DOHH2 (cell line): ENCODE data around the gene TPCN2.

Experiments
- H3F3A ChIP-seq: fragments of 200-600 bp; sonication (generic), shearing (Covaris generic); 2 replicates; pipeline ENCODE4 v1.6.0; 2016; ENCODE audit warnings: antibody characterized with exemption, mild to moderate bottlenecking; ENCODE audit not compliant: control insufficient read depth, insufficient read depth
- H3K27ac ChIP-seq: fragments of 200-600 bp; sonication (generic); 2 replicates; pipeline ENCODE4 v1.5.1; 2014; ENCODE audit warnings: low read depth, mild to moderate bottlenecking, low read length, moderate library complexity
- H3K27me3 ChIP-seq: fragments of 200-600 bp; sonication (generic); 2 replicates; pipeline ENCODE4 v1.6.1; 2014; ENCODE audit warnings: mild to moderate bottlenecking, low read length, mixed read lengths; ENCODE audit not compliant: control insufficient read depth
- H3K36me3 ChIP-seq: fragments of 200-600 bp; sonication (generic); 2 replicates; pipeline ENCODE4 v1.6.1; 2014; ENCODE audit warnings: mild to moderate bottlenecking, low read length, moderate library complexity, mixed read lengths; ENCODE audit not compliant: control insufficient read depth
- H3K4me1 ChIP-seq: fragments of 200-600 bp; sonication (generic); 2 replicates; pipeline ENCODE4 v1.6.1; 2014; ENCODE audit warnings: mild to moderate bottlenecking, low read length, mixed read lengths; ENCODE audit not compliant: control insufficient read depth
- H3K4me2 ChIP-seq: fragments of 200-600 bp; sonication (generic); 2 replicates; pipeline ENCODE4 v1.6.0; 2014; ENCODE audit warnings: mild to moderate bottlenecking, low read length, moderate library complexity
- H3K4me3 ChIP-seq: fragments of 200-600 bp; sonication (generic); 2 replicates; pipeline ENCODE4 v1.5.1; 2014; ENCODE audit warnings: mild to moderate bottlenecking, low read length, mixed read lengths
- H3K79me2 ChIP-seq: fragments of 200-600 bp; sonication (generic); 2 replicates; pipeline ENCODE4 v1.6.1; 2014; ENCODE audit warnings: mild to moderate bottlenecking, low read length, mixed read lengths; ENCODE audit not compliant: control insufficient read depth
- H3K9me2 ChIP-seq: fragments of 200-600 bp; sonication (generic); replicated peaks from 2 replicates; pipeline ENCODE4 v1.6.1; 2014; ENCODE audit warnings: mild to moderate bottlenecking, low read length, mixed read lengths; ENCODE audit not compliant: control insufficient read depth
- H3K9me3 ChIP-seq: fragments of 200-600 bp; sonication (generic); 2 replicates; pipeline ENCODE4 v1.6.1; 2014; ENCODE audit warnings: antibody characterized with exemption, low read length, mixed read lengths; ENCODE audit not compliant: control insufficient read depth, insufficient read depth
- H4K20me1 ChIP-seq: fragments of 200-600 bp; sonication (generic); 2 replicates; pipeline ENCODE4 v1.6.0; 2014; ENCODE audit warnings: low read depth, mild to moderate bottlenecking, antibody characterized with exemption, low read length, moderate library complexity; ENCODE audit not compliant: control insufficient read depth, insufficient read depth
- EZH2phosphoT487 ChIP-seq: fragments of 200-600 bp; sonication (generic); IDR thresholded peaks from 2 replicates; pipeline ENCODE4 v1.6.1; 2017; ENCODE audit warnings: borderline replicate concordance, mild to moderate bottlenecking, antibody characterized with exemption, low read length, moderate library complexity, mixed read lengths
- TF ChIP-seq, protein P1 (sequence below): fragments of 200-600 bp; sonication (generic); IDR thresholded peaks from one replicate; pipeline ENCODE4 v1.5.1; 2014; ENCODE audit warnings: antibody characterized with exemption, mild to moderate bottlenecking, low read depth, low read length; ENCODE audit not compliant: poor library complexity, severe bottlenecking

Gene TPCN2

DNA sequence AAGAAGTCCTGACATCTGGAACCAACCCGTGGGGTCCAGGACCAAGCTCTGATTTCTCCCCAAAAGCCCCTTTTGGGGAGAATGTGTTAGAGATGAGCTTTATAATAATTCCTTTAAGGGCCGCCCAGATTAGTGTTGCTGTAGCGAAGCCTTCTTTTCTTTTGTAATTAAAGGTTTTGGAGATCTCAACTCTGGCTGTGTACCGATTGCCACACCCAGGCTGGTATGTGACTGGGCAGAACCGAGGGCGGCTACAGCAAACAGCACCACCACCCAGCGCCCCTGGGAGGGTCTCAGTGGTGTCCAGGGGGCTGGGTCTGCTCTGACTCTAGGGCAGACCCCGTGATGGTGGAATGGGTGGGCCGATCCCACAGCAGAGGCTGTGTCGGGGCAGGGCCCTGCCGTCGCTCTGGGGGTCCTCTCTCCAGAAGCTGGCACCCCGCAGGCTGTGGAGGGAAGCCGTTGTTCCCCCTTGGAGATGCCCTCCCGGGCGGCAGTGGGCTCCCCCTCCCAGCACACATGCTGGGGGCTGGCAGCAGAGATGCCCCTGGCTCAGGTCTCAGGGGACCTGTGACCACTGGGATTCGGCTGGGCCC is 31.0 kb downstream of the TPCN2 start:
- no peaks in the 10 kb centered on the region for H4K20me1 ChIP-seq
- no peaks in the 10 kb centered on the region for H3K9me2 ChIP-seq
- no peak overlapping the region for H3K27ac ChIP-seq
- no peaks in the 10 kb centered on the region for H3K4me1 ChIP-seq
- H3K9me3 ChIP-seq, result no peaks in the 10 kb centered on the region
- no peak overlapping the region for H3K4me3 ChIP-seq
- no peak for TF ChIP-seq EZH2phosphoT487
- TF ChIP-seq, protein P1, sequence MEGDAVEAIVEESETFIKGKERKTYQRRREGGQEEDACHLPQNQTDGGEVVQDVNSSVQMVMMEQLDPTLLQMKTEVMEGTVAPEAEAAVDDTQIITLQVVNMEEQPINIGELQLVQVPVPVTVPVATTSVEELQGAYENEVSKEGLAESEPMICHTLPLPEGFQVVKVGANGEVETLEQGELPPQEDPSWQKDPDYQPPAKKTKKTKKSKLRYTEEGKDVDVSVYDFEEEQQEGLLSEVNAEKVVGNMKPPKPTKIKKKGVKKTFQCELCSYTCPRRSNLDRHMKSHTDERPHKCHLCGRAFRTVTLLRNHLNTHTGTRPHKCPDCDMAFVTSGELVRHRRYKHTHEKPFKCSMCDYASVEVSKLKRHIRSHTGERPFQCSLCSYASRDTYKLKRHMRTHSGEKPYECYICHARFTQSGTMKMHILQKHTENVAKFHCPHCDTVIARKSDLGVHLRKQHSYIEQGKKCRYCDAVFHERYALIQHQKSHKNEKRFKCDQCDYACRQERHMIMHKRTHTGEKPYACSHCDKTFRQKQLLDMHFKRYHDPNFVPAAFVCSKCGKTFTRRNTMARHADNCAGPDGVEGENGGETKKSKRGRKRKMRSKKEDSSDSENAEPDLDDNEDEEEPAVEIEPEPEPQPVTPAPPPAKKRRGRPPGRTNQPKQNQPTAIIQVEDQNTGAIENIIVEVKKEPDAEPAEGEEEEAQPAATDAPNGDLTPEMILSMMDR, result no peak
- H3K27me3 ChIP-seq, result no peaks in the 10 kb centered on the region
- H3K79me2 ChIP-seq, result no peaks in the 10 kb centered on the region
- no peak overlapping the region for H3K4me2 ChIP-seq
- peaks cover 2% of the 10 kb centered on the region; the same call in 1 of the 2 replicates for H3K36me3 ChIP-seq
- no peaks in the 10 kb centered on the region for H3F3A ChIP-seq

DNA sequence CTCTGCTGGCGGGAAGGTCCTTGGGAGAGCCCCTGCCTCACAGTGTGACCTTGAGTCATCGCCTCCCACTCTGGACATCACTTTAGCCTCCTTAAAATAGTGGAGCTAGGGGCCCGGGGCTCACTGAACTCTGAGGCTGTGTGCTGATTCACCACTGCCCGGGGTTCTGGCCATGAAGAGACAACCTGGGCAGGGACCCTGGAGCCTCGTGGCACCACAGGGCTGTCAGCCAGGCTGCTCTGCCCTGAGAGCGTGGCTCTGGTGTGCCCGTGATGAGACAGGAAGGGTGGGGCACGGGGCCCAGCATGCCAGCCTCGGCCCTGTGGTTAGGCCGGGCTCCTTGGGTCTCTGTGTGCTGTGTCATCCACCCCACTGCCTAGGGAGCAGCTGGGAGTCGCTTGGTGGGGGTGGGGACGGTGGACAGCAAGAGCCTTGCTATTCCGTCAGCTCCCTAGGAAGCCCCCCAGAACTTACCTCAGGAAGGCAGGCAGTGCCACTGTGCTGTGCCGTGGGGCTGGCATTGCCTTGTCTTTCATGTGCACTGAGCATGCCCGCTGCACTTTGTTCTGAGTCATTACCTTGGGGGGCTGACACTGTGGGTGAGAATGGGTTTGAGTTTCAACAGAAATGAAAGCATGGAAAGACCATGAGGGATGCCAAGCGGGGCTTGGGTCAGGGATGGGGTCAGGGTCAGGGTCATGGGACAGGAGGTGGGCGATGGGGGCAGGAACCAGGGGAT is 31.7 kb downstream of the TPCN2 start:
- no peaks in the 10 kb centered on the region for H3K27me3 ChIP-seq
- H3F3A ChIP-seq, result no peaks in the 10 kb centered on the region
- H3K79me2 ChIP-seq, result no peaks in the 10 kb centered on the region
- H3K9me2 ChIP-seq, result no peaks in the 10 kb centered on the region
- no peaks in the 10 kb centered on the region for H3K4me1 ChIP-seq
- H3K9me3 ChIP-seq, result no peaks in the 10 kb centered on the region
- TF ChIP-seq EZH2phosphoT487, result no peak
- TF ChIP-seq, protein P1, result no peak
- H3K27ac ChIP-seq, result no peak overlapping the region
- no peak overlapping the region for H3K4me3 ChIP-seq
- no peak overlapping the region for H3K4me2 ChIP-seq
- H4K20me1 ChIP-seq, result no peaks in the 10 kb centered on the region
- H3K36me3 ChIP-seq, result peaks cover 2% of the 10 kb centered on the region; the same call in 1 of the 2 replicates

DNA sequence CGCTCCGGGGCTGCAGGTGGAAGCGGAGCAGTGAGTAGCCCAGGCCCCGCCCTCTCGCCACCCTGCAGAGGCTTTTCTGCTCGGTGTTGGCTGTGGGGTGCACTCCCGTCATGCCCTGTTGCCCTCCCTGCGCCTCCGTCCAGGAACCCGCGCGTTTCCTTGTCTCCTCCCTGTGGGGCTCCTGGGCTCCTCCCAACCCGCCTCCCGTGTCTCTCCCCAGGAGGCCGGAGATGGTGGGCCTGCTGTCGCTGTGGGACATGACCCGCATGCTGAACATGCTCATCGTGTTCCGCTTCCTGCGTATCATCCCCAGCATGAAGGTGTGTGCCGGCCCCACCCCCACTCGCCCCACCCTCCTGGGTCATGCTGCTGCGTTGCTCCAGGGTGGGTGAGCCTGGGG is 32.4 kb downstream of the TPCN2 start:
- Histone ChIP-seq H3K9me3 (no peaks in the 10 kb centered on the region), H3K9me2 (no peaks in the 10 kb centered on the region), H3K4me2 (no peak overlapping the region), H3K27me3 (no peaks in the 10 kb centered on the region), H3K79me2 (no peaks in the 10 kb centered on the region), H3F3A (no peaks in the 10 kb centered on the region), H3K4me3 (no peak overlapping the region), H3K36me3 (peaks cover 2% of the 10 kb centered on the region; the same call in 1 of the 2 replicates), H3K27ac (no peak overlapping the region), H3K4me1 (no peaks in the 10 kb centered on the region), H4K20me1 (no peaks in the 10 kb centered on the region)
- TF ChIP-seq, protein P1, result no peak
- TF ChIP-seq EZH2phosphoT487, result no peak
